Ectodermal cell (in vitro differentiated cells): Measurements from ENCODE around the gene NUBP2.

Experiments
- H3K27ac ChIP-seq: 2 replicates; pipeline ENCODE4 v1.7.0; 2013; ENCODE audit warnings: mild to moderate bottlenecking, low read depth, low read length; ENCODE audit not compliant: insufficient read depth, poor library complexity, severe bottlenecking
- H3K27me3 ChIP-seq: 2 replicates; pipeline ENCODE4 v1.7.0; 2013; ENCODE audit warnings: mild to moderate bottlenecking, low read length; ENCODE audit not compliant: insufficient read depth, control insufficient read depth, poor library complexity, severe bottlenecking
- H3K36me3 ChIP-seq: one replicate; pipeline ENCODE4 v1.7.0; 2013; ENCODE audit warnings: low read length; ENCODE audit not compliant: control insufficient read depth, insufficient read depth
- H3K4me1 ChIP-seq: one replicate; pipeline ENCODE4 v1.7.0; 2013; ENCODE audit warnings: low read length; ENCODE audit not compliant: control insufficient read depth, insufficient read depth
- H3K4me3 ChIP-seq: 2 replicates; pipeline ENCODE4 v1.7.0; 2013; ENCODE audit warnings: low read depth, low read length, control low read depth; ENCODE audit not compliant: insufficient read depth
- H3K9me3 ChIP-seq: 2 replicates; pipeline ENCODE4 v1.7.0; 2013; ENCODE audit warnings: mild to moderate bottlenecking, low read length, moderate library complexity; ENCODE audit not compliant: control insufficient read depth
- WGBS, 2 experiments: methylation state at CpG; one replicate each; pipeline ENCODE4 v1.1.7; 2013; ENCODE audit warnings: missing lambda C conversion rate in 2 of 2; 5-methylcytosine and 5-hydroxymethylcytosine counted together

Gene NUBP2

DNA sequence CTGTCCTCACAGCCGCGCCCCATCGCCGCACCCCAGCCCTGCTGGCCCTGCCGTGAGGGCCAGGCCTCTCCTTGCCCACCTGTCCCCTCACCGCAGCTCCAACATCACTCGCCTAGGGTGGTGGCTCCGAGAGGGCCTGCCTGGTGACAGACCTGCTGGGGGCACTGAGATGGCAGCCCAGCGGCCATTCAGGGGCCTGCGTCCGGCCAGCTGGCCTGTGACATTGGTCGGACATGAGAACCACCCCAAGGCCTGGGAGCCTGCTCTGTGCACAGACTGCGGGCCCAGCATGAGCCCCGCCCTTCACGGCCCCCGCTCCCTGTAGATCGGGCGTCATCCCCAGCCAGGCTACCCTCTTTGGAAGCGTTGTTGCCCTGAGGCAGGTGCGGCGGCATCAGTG is 23.2 kb upstream of the NUBP2 start:
- Histone ChIP-seq H3K27ac (no peak overlapping the region), H3K36me3 (peaks cover 3% of the 10 kb centered on the region), H3K4me3 (no peak overlapping the region), H3K9me3 (no peaks in the 10 kb centered on the region), H3K4me1 (peaks cover 5% of the 10 kb centered on the region), H3K27me3 (no peaks in the 10 kb centered on the region)
- 94 to 95% methylated on average over 21 of the region's 21 CpGs for WGBS, 2 experiments

DNA sequence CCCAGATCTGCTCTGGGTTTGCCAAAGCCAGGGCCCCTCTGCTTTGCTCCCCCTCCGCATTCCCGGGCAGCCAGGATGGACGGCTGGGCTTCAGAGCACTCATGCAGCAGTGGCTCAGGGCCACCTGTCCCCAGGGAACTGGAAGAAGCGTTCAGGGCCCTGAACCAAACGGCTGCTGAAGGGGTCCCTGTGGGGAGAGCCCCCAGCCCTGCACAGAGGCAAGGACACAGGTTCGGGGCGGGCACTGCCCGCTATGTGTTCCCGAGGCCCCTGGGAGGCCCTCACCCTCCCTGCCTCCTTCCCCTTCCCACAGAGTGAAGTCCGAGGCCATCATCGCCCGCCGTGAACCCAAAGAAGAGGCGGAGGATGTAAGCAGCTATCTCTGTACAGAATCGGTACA is 21.8 kb upstream of the NUBP2 start:
- H3K4me1 ChIP-seq = peaks cover 5% of the 10 kb centered on the region
- 95 to 97% methylated on average over 15 of the region's 15 CpGs for WGBS, 2 experiments
- H3K9me3 ChIP-seq = no peaks in the 10 kb centered on the region
- H3K27me3 ChIP-seq = no peaks in the 10 kb centered on the region
- H3K4me3 ChIP-seq = no peak overlapping the region
- peaks cover 12% of the 10 kb centered on the region for H3K36me3 ChIP-seq
- H3K27ac ChIP-seq = no peak overlapping the region

DNA sequence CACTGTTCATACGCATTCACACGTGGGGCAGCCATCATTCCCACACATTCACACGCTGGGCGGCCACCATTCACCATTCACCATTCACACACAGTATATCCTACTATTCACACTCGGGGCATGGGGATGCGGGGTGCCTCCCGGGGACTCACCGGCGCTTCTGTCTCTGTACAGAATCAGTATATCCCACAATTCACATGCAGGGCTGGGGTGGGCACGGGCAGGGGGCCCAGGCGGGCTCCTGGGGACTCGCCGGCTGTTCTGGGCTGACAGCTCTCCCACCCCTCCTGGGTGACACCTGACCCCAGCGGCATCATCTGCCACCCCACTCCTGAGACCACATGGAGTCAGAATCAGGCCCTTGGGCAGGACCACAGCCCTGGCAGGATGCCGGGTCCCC is 21.0 kb upstream of the NUBP2 start:
- peaks cover 5% of the 10 kb centered on the region for H3K4me1 ChIP-seq
- no peaks in the 10 kb centered on the region for H3K9me3 ChIP-seq
- H3K36me3 ChIP-seq = peaks cover 19% of the 10 kb centered on the region
- H3K27me3 ChIP-seq = no peaks in the 10 kb centered on the region
- whole genome bisulfite sequencing, 2 experiments = 94 to 97% methylated on average over 15 of the region's 15 CpGs
- H3K27ac ChIP-seq = no peak overlapping the region
- no peak overlapping the region for H3K4me3 ChIP-seq

DNA sequence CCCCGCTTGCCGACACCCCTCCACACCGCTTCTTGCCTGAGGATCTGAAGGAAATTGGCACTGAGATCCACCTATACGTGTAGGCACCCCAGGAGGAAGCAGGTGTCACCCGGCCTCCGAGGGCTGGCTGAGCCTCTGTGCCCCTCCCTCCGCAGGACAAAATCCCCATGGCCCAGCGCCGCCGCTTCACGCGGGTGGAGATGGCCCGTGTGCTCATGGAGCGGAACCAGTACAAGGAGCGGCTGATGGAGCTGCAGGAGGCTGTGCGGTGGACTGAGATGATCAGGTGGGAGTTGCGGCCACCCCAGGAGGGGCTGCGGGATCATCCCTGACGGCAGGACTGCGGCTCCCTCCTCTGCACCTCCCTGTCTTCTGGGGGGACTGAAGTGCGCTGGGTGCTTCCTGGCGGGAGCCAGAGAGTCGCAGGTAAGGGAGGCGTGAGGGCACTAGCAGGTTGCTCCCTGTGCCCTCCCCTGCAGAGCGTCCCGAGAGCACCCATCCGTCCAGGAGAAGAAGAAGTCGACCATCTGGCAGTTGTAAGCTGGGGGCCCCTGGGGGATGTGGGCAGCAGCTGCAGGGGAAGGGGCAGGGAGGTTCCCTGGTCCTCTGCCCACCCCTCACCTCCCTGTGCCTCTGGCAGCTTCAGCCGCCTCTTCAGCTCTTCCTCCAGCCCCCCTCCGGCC is 20.4 kb upstream of the NUBP2 start:
- Histone ChIP-seq H3K27me3 (no peaks in the 10 kb centered on the region), H3K27ac (no peak overlapping the region), H3K9me3 (no peaks in the 10 kb centered on the region), H3K36me3 (peaks cover 22% of the 10 kb centered on the region), H3K4me3 (no peak overlapping the region), H3K4me1 (peaks cover 5% of the 10 kb centered on the region)
- WGBS, 2 experiments = 93 to 95% methylated on average over 30 of the region's 30 CpGs

DNA sequence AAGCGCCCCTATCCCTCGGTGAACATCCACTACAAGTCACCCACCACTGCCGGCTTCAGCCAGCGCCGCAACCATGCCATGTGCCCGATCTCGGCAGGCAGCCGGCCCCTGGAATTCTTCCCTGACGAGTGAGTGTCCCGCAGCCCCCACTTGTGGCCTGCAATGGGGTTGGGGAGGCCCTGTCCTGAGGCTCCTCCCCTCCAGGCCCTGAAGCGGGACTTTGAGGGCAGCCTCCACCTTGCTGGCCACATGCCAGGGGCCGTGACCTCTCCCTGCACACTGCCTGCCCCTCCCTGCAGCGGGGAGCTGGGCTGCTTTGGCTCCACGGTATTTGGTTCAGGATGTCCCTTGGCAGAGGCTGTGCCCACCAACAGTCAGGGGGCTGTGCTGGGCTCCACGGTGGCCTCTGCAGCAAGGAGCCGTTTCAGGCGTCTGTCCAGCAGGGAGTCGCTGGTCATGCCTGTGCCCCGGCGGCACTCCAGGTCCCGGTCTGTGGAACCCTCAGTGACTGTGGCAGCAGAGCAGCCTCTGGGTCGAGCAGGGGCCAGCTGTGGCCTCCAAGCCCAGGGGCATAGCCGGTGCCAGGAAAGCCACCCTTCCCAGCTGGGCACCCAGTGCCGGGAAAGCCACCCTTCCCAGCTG is 19.8 kb upstream of the NUBP2 start:
- H3K27me3 ChIP-seq = no peaks in the 10 kb centered on the region
- no peak overlapping the region for H3K27ac ChIP-seq
- peaks cover 23% of the 10 kb centered on the region for H3K36me3 ChIP-seq
- peaks cover 5% of the 10 kb centered on the region for H3K4me1 ChIP-seq
- no peaks in the 10 kb centered on the region for H3K9me3 ChIP-seq
- WGBS, 2 experiments = 85 to 87% methylated on average over 24 of the region's 24 CpGs
- H3K4me3 ChIP-seq = no peak overlapping the region

DNA sequence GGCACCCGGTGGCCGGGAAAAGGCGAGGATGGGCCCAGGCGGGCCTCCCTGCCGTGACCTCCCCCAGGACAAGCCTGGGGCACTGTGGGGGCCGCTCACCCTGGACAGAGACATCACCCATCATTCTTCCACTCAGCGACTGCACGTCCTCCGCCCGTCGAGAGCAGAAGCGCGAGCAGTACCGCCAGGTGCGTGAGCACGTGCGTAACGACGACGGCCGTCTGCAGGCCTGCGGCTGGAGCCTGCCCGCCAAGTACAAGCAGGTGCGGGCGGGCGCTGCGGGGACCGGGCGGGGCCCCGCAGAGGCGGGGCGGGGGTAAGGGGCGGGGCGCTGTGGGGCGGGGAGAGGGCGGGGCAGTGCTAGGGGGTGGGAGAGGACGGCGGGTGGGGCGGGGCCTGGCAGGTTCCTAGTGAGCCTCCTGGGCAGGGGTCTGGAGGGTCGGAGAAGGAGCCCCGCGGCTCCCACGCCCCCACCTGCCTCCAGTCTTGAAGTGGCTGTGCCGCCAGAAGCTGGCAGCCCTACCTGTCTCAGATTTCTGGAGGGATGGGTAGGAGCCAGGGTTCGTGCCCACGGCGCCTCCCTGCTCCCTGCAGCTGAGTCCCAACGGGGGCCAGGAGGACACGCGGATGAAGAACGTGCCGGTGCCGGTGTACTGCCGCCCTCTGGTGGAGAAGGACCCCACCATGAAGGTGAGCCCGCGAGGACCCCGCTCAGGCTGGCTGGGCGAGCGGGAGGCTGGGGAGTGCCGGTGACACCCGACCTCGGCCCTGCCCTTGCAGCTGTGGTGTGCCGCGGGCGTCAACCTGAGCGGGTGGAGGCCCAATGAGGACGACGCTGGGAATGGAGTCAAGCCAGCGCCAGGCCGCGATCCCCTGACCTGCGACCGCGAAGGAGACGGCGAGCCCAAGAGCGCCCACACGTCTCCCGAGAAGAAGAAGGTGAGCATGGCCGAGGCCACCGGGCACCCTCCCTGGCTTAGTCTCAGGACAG is 18.9 kb upstream of the NUBP2 start:
- H3K4me1 ChIP-seq = peaks cover 5% of the 10 kb centered on the region
- H3K4me3 ChIP-seq = no peak overlapping the region
- H3K36me3 ChIP-seq = peaks cover 22% of the 10 kb centered on the region
- H3K27me3 ChIP-seq = no peaks in the 10 kb centered on the region
- H3K9me3 ChIP-seq = no peaks in the 10 kb centered on the region
- 46 to 48% methylated on average over 81 of the region's 81 CpGs for WGBS, 2 experiments
- no peak overlapping the region for H3K27ac ChIP-seq

DNA sequence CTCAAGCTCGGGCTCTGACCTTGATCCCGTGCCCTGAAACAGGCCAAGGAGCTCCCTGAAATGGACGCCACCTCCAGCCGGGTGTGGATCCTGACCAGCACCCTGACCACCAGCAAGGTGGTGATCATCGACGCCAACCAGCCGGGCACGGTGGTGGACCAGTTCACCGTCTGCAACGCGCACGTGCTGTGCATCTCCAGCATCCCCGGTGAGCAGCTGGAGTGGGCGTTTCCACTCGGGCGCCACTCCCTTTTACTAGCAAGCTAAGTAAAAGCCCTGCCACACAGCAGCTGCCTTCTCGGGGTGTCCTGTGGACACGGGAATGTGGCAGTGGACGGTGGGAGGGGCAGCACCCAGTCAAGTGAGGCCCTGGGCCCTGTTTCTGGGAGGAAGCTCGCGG is 17.8 kb upstream of the NUBP2 start:
- no peaks in the 10 kb centered on the region for H3K9me3 ChIP-seq
- H3K27ac ChIP-seq = no peak overlapping the region
- no peaks in the 10 kb centered on the region for H3K27me3 ChIP-seq
- WGBS, 2 experiments = 96% methylated on average over 21 of the region's 21 CpGs
- peaks cover 8% of the 10 kb centered on the region for H3K4me1 ChIP-seq
- peaks cover 22% of the 10 kb centered on the region for H3K36me3 ChIP-seq
- no peak overlapping the region for H3K4me3 ChIP-seq

DNA sequence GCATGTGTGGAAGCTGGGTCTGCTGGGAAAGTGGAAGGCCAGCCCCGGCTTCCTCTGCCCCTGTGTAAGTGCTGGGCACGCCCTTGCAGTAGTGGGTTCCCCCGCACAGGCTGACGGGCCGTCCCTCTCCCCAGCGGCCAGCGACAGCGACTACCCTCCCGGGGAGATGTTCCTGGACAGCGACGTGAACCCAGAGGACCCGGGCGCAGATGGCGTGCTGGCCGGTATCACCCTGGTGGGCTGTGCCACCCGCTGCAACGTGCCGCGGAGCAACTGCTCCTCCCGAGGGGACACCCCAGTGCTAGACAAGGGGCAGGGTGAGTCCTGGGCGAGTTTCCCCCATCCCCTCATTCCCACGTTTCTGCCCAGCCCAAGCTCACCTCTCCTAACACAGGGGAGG is 16.9 kb upstream of the NUBP2 start:
- Histone ChIP-seq H3K4me1 (peaks cover 13% of the 10 kb centered on the region), H3K36me3 (peaks cover 22% of the 10 kb centered on the region), H3K27me3 (no peaks in the 10 kb centered on the region), H3K4me3 (no peak overlapping the region), H3K9me3 (no peaks in the 10 kb centered on the region), H3K27ac (no peak overlapping the region)
- 93% methylated on average over 22 of the region's 22 CpGs for WGBS, 2 experiments

DNA sequence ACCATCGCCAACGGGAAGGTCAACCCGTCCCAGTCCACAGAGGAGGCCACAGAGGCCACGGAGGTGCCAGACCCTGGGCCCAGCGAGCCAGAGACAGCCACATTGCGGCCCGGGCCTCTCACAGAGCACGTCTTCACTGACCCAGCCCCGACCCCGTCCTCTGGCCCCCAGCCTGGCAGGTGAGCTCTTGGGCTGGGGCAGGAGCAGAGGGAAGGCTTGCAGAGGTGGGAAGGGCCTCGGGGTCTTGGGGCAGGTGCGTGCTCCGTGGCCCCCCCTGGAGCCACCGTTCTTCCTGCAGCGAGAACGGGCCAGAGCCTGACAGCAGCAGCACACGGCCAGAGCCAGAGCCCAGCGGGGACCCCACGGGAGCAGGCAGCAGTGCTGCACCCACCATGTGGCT is 16.5 kb upstream of the NUBP2 start:
- 94 to 95% methylated on average over 19 of the region's 19 CpGs for WGBS, 2 experiments
- Histone ChIP-seq H3K4me3 (no peak overlapping the region), H3K9me3 (no peaks in the 10 kb centered on the region), H3K27ac (no peak overlapping the region), H3K36me3 (peaks cover 22% of the 10 kb centered on the region), H3K27me3 (no peaks in the 10 kb centered on the region), H3K4me1 (peaks cover 13% of the 10 kb centered on the region)

DNA sequence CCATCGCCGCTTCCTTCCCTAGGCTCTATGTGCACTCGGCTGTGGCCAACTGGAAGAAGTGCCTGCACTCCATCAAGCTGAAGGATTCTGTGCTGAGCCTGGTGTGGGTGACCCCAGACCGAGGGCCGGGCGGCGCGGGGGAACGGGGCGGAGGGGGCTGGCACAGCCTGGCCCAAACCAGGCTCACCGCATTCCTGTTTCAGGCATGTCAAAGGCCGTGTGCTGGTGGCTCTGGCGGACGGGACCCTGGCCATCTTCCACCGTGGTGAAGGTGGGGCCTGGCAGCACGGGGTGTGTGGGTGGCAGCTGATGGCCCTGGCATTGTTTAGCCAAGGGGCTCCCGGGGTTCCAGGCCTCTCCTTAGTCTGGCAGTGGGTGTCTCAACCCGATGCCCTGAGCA is 16.1 kb upstream of the NUBP2 start:
- Histone ChIP-seq H3K4me1 (peaks cover 13% of the 10 kb centered on the region), H3K9me3 (no peaks in the 10 kb centered on the region), H3K27ac (no peak overlapping the region), H3K36me3 (peaks cover 22% of the 10 kb centered on the region), H3K27me3 (no peaks in the 10 kb centered on the region), H3K4me3 (no peak overlapping the region)
- WGBS, 2 experiments = 95 to 96% methylated on average over 18 of the region's 18 CpGs
